HK-2 (cell line): ENCODE measurements around the gene ABHD12.
"Not testable (repeated sequence)": the region's sequence is repeated elsewhere in the genome, so short reads cannot be mapped to it uniquely, and the experiment has no call there.

ENCODE experiments used
- DNase-seq: peaks from one replicate; pipeline ENCODE4 v3.0.0-alpha.2; 2018; ENCODE audit not compliant: unreplicated experiment

Gene ABHD12

DNA sequence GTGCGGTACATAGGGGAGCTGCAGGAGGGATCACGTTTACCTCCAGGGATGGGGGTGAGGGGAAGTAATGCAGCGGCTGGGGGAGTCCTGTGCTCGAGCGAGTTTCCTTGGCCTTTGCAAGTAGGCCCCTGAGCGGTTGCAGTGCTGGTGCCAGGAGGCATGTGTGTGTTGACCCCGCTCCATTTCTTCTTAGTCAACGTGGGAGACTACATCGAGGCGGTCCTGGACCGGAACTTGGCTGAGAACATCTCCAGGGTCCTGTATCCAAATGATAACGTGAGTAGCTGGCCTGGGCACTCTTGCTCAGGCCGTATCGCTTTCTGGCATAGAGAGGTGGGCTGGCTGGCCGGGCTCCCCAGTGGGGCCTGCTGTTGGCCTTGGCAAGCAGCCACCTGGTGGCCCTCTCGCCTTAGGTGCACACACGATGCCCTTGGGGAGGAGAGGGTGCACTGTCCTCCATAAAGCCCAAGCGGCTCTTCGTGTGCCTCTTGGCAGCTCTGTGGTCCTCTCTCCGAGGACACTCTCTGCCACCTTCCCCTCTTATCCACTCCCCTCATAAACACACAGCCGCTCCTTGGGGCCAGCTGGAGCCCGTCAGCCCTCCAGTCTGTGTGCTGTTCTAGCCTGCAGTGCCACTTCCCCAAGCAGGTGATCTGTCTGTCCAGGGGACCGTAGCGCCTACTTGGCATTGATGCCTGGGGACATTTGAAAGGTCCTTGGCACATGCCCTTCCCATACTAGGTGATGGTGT lies 113.4 kb downstream of the ABHD12 start:
- no peak for DNase-seq

DNA sequence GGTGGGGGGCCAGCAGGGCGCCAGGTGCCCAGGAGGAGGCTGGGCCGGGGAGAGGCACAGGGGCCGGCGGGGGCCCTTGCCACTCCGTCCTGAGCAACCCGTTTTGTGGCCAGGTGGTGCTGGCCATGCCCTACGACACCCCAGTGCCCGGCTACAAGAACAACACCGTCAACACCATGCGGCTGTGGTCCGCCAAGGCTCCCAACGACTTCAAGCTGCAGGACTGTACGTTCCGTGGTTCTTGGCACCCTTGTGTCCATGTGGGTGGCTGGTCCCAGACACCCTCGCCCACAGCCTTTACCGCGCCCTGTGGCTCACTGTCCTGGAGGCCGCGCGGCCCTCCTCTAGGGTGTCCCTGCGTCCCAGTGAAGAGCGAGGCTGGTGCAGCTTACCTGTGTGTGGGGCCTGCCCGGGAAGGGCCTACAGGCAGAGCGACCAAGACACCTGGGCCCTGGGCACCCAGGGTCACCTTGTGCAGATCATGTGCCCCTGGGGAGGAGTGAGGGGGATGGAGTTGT lies 114.0 kb downstream of the ABHD12 start:
- DNase-seq, result no peak

DNA sequence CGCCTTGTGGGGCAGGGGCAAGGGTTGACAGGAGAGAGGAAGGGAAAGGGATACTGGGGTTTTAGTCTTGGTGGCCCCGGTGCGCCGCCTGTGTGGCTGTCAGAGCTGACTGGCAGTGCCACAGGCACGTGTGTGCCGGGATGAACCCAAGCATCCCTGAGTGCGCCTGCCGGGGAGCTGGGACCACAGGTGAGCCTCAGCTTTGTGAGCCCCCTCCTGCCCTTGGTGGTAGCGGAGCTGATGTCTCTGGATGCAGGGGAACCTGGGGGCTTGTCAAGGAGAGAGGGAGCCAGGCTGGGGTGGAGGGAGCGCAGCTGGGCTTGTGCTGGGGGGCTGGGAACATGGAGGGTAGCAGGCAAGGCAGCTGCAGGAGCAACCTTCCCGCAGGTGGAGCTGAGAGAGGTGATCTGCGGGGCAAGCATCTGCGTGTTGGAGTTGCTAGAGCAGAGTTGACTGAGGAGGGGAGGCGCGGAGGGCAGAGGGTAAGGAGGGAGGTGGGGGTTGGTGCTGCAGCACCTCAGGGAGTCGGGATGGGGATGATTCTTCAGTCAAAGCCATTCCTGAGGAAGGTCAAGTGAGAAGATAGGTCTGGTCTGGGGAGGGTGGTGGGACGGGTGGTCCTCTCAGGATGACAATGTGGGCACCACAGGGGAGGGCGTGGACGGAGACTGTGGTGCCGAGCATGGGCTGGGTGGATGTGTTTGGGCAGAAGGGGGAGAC lies 114.7 kb downstream of the ABHD12 start:
- no peak for DNase-seq

DNA sequence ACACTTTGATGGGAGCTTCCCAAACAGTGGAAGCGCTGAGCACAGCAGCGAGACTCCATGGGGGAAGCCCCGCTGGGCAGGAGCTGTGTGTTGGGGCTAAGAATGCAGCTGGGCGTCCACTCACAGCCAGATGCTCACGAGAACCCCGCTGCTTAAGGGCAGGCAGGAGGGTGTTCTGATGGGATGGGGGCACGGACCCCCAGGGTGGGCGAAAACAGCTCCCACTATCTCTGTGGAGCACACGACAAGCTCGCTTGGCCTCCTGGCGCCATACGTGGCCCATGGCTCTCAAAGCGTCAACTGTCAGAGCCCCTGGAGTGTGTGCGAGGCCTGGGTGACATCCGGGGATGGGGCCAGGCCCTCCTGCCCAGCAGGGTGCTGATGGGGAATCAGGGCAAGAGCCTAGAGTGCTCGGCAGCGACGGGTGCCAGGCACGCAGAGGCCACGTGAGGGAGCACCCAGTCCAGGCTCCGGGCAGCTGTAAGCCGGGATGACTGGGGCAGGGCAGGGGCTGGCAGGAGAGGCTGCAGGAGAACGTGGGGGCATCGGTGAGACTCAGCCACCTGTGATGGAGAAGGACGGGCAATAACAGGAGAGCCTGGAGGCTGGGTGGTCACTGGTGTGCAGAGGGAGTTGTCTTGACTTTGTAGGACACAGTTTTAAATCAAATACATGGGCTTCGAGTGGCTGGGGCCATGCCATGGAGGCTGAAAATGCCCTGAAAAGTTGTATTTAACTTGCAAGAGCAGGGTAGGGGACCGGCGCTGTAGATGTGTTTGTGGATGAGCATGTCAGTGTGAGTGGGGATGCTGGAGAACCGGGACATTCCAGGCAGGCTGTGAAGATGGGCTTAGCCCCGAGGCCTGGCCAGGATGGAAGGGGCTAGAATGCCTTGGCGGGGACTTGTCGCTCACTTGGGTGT lies 115.5 kb downstream of the ABHD12 start:
- DNase-seq, result no peak

DNA sequence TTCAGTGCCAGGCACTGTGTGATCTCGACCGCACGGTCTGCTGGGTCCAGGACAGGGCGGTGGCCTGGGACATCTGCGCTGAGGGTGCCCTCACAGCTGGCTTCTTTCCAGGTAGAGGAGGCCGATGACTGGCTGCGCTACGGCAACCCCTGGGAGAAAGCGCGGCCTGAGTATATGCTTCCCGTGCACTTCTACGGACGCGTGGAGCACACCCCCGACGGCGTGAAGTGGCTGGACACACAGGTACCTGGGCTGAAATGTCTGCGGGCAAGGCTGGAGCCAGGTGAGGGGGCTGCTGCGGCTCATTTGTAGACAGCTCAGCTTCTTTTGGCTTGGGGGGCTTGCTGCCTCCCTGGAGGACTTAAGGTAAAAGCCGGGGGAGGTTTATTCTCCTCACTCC lies 116.2 kb downstream of the ABHD12 start:
- no peak for DNase-seq

DNA sequence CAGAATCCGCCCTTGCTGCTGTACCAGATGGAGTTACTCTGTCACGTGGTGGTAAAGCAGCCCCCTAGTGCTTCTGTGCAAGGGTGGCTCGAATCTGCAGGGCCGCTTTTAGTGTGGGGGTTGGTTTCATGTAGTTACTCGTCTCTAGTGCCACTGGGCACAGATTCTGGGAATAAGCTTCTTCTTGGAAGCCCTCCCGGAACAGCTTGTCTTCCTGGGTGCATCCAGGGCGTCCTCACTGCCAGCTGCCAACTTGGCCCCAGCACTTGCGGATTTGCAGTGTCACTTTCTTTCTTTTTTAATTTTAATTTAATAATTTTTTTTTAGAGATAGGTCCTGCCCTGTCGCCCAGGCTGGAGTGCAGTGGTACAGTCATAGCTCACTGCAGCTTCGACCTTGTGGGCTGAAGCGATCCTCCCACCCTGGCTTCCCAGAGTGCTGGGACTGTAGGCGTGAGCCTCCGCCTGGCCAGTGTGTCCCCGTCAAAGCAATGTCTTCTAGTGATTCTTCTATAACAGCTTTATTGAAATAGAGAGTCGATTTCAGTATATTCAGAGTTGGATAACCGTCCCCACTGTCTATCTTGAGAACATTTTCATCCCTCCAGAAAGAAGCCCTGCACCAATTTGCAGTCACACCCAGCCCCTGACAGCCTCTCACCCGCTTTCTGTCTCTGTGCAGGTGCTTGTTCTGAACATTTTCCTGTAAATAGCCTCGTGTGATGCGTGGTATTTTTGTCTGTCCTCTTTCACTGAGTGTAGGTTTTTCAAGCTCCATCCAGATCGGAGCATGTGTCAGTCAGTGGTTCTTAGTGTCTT lies 116.9 kb downstream of the ABHD12 start:
- DNase-seq, result no peak

DNA sequence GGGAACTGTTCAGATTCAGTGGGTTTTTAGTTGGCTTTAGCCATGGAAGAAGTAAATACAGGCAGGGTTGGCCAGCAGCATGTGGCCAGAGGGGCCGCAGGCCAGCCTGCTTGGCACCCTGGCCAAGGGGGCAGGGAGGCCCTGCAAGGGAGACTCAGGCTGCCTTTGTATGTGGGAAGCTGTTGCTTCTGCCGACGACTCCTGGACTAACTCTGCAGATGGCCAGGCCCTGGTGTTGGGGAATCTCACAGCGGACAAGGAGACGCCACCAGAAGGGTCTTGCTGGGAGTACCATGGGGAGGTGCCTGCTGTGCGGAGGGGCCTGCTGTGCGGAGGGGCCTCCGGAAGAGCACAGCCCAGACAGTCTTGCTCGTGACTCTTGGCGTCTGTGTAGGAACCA lies 117.6 kb downstream of the ABHD12 start:
- DNase-seq, result no peak

DNA sequence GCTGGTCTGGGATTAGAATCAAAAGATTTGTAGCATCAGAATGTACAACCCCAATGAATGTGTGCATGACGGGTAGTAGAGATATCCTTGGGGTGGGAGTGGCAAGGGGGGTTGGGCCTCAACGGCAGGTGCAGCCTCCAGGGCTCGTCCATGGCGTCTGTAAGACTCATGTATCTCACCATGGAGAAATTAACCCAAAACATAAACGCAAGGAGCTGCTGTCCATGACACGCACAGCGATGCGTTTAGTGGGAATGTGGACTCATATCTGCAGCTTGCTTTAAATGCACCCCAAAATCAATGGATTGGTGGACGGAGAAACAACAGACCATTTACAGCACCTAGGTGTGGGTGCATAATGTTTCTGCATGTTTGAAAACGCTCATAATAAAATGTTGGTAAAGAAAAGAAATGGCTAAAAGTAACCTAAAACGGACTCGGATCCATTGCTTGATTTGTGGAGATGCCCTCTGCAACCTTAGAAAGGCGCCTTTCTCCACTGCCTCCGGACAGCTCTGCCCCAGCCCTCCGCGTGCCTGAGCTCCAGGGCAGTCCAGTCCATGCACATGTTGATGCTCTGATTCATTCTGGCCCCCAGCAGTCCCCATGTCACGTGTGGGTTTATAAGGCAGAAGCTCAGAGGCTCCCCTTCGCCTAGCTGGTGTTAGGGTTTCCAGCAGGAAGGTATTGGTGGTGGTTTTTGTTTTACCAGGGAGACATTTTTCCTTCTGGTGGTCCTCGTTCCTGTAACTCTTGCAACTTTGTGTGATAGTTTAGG lies 118.2 kb downstream of the ABHD12 start:
- DNase-seq, result no peak

DNA sequence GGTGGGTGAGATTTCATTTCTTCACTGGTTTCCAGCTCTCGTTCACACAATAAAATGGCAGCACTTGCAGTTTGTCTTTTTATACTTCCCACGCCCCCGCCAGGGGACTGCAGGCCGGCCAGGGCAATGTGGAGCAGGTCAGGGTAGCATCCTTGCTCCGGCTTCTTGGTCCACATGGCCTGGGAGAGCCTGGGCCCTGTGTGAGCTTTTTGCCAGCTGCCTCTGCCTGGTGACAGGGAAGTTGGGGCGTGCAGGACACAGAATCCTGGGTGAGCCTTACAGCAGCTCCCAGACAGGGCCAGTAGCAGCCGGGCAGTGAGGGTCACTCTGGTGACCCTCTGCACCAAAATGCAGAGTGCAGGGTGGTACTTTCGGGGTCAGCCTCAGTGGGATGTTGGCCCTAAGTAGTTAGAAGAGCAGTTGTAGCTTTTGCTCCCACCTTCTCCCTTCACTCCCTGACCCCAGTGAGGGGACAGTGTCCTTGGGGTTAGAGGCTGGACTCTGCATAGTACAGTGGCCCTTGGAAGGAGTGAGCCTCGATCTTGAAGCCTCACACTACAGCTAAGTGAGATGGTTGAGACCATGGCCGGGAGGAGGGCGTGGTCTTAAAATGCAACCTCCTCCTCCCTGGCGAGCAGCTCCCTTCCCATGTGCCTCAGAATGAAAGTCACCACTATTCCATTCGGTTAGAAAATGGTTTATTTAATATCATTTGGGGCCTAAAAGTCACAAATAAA lies 119.0 kb downstream of the ABHD12 start:
- no peak for DNase-seq

DNA sequence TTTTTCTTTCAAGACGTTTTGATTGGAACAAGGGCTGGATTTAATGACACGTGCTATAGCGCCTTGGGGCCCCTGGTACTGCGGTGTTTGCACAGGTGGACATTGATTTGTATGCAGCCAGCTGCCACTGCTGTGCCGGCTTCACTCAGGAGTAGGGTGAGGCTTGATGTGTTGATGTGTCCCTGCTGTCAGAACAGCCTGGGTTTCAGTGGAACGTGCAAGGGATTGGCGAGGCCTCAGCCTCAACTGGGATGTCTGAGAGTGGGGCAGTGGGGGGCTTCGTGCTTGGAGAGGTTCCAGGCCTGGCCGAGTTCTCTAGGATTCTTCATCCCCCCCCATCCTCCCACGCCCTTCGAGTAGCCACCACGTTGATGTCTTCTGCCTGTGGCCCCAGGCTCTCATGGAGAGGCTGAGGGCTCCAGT lies 119.8 kb downstream of the ABHD12 start:
- no peak for DNase-seq

DNA sequence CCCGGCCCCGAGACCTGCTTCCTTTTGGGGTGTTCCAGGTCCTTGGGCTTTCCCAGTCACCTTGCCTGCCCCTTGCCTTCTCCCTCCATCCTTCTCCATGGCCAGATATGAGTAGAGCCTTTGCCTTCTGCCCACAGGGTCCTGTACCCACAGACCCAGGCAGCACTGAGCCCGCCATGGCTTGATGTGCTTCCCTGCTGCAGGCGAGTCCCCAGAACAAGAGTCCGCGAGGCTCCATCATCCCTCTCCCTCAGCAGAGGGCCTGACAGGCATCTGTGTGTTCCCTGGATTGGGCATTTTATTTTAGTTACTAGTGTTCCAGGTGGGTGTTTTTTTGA lies 120.8 kb downstream of the ABHD12 start:
- no peak for DNase-seq

DNA sequence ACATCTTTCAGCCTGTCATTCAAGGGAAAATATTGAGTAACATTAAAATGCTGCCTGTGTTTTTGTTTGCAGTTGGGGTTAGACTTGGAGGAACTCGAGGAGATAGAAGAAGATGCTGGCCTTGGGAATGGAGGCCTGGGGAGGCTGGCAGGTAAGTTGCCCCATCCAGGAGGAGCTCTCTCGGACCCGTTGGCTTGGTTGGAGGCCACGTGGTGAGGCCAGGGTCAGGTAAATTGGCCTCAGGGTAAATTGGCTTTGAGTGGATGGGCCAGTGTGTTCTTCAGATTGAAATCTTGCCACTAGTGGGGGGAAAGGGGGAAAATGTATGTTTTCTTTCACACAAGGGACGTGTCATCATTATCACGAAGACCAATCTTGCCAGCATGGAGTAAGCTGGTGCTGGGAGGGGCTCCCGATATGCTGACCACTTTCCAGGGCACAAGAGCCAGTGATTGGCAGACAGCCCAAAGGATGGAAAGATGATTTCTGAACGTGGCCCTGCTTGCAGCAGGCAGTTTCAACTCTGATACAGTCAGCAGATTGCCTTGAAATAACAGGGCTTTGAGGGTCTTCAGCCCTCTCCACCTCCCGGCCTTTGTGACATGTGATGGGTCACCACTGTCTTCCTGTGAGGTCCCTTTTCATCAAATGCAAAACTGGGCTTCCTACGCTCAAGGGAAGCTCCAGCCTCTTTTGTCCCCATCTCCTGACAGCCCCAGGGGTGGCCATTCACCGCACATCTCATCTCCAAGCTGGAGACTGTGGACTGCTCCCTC lies 121.4 kb downstream of the ABHD12 start:
- DNase-seq, result no peak

DNA sequence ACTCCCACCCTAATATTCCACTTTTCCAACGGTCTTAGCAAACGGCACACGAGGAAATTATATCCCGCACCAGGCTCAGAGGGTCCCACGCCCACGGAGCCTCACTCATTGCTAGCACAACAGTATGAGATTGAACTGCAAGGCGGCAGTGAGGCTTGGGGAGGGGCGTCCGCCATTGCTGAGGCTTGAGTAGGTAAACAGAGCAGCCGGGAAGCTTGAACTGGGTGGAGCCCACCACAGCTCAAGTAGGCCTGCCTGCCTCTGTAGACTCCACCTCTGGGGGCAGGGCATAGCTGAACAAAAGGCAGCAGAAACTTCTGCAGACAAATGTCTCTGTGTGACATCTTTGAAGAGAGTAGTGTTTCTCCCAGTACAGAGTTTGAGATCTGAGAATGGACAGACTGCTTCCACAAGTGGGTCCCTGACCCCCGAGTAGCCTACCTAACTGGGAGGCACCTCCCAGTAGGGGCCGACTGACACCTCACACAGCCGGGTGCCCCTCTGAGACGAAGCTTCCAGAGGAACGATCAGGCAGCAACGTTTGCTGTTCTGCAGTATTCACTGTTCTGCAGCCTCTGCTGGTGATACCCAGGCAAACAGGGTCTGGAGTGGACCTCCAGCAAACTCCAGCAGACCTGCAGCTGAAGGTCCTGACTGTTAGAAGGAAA lies 129.7 kb downstream of the ABHD12 start:
- DNase-seq, result not testable (repeated sequence)

DNA sequence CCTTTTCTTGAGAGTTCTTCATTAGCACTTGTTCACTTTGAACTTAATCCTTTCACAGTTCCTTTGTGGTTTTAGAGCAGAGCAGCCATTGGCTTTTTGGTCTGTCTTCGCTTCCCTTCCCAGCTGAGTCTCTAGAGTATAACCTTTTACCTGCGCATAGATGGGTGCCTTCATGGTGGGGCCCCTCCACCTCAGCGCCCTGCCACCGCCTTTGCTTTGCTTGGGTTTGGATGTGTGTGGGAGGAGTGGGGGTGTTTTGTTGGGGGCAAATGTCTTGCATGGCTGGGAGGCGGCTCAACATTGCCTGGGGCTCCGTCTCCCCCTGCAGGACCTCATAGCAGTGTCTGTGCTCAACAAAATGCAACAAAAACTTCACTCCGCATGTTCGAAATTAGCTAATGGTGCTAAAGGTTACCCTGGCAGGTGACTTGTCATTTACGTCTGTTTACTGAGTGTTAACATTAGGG lies 130.8 kb downstream of the ABHD12 start:
- no peak for DNase-seq

DNA sequence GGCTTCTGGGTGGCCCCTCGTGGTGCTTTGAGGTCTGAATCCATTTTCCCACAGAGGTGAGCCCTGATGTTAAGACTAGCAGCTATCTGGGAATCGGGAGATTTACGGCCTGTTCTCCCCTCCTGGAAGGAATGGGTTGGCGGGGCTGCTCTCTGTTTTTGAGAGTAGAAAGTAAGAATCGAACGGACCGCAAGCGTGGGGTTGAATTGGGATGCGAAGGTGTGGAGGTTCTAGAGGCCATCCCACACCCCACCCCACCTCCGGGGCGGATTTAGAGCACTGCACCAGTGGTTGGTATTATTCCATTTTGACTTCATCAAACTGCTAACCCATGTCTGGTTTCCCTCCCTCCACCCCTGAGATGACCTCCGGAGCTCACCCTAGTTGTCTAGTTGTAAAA lies 131.3 kb downstream of the ABHD12 start:
- DNase-seq, result no peak

DNA sequence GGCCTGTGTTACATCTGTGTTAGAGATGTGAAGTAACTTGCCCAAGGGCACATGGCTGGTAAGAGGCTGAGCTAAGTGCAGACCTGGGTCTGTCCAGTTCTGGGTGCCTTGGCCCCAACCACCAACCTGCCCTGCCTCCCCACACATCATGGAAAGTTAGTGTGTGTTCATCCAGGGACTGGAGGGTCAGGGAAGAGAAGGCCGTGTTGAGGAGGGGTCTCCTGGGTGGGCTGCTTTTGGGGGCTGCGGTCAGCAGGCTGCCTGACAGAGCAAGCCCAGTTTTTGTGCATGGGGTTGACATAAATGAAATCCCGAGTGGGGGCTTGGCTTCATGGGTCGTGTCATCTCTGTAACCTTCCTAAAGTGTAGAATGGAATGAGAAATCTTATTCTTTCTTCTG lies 131.8 kb downstream of the ABHD12 start:
- DNase-seq, result no peak

DNA sequence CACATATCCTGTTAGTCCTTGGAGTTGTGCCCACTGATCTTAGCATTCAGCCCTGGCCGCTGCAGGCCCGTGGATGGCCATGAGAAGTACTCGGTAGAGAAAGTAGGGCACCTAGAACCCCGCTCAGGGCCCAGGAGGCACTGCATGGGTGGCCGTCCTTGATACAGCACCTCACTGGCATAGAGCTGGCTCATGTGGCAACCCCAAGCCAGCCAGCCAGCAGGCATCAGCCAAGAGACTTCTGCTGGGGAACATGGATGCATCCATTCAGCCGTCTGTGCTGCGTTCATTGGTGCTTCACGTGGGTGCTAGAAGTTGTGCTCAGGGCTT lies 132.2 kb downstream of the ABHD12 start:
- no peak for DNase-seq

DNA sequence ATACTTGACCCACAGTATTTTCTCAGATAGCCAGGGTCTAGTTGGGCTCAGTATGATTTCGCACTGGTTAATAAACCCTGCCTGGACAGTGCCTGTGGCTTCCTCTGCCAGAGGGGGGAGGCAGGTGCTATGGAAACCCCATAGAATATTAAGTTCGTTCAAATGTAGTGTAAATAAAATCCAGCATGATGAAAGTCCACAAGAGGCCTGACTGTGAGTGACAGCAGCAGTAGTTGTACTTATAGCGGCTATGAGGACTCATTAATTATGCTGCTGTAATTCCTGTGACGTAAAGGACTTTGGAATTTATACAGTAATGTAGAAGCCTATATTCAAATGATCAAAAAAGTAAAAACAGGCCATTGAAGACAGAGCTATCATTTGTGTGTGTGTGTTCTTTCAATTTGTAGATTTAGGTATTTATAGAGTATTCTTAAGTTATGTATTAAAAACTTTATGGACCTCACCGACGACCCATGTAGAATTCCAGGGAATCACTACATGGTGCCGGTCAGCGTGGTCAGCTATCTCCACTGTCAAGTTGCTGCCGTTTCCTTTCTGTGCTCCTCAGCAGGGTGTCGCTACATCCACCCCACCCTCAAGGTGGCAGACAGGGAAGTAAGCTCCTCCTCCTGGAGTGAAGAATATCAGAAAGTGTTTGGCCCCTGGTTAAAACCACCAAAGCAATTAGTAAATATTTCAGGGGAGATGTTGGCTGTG lies 132.7 kb downstream of the ABHD12 start:
- no peak for DNase-seq
